GM12874 (cell line): ENCODE measurements around the gene SSR1.

Experiments used
- CTCF ChIP-seq: IDR thresholded peaks from 2 replicates; pipeline ENCODE4 v1.5.1; 2011; ENCODE audit warnings: low read depth, mild to moderate bottlenecking, control low read depth, low read length, moderate library complexity; ENCODE audit not compliant: insufficient read depth

Gene SSR1

GRCh38 chr6:7260291-7261031 is 52.5 kb downstream of the SSR1 start:
- TF ChIP-seq CTCF: no peak

- TF ChIP-seq CTCF: no peak
Measured at GRCh38 chr6:7258231-7258763, 54.7 kb downstream of the SSR1 start.

- no peak for TF ChIP-seq CTCF
Measured at GRCh38 chr6:7257521-7258230, 55.3 kb downstream of the SSR1 start.

- TF ChIP-seq CTCF: no peak
Measured at GRCh38 chr6:7256785-7257184, 56.2 kb downstream of the SSR1 start.

GRCh38 chr6:7255918-7256317 is 57.1 kb downstream of the SSR1 start:
- TF ChIP-seq CTCF: no peak

- TF ChIP-seq CTCF: no peak
Measured at GRCh38 chr6:7254980-7255835, 57.8 kb downstream of the SSR1 start.

- no peak for TF ChIP-seq CTCF
Measured at GRCh38 chr6:7252390-7252789, 60.6 kb downstream of the SSR1 start.
